Cerebellar nuclear complex (tissue), 1 donor: ENCODE results near the gene IRGC.

ENCODE experiments used
- DNase-seq, 2 experiments: peaks; one replicate each; lab custom pipeline; 2025; lab: John Stamatoyannopoulos, UW

The IRGC gene

DNA sequence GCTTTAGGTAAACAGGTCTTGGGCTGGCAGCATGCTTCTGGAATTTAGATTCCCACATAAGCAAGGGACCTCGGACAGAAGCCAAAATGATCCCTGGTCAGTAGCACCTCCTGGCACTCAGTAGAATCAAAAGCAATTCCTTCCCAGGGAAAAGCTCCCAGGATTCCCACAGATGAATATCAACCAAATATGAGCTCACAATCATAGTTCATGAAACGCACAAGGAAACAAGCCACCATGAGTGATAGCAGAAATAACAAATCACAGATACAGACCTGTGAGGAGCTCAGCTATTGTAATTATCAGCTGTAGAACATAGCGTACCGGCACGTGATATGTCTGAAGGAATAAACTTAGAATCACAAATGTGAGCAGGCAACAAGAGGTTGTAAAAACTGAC is 24.1 kb upstream of the IRGC start:
- no peak for DNase-seq

DNA sequence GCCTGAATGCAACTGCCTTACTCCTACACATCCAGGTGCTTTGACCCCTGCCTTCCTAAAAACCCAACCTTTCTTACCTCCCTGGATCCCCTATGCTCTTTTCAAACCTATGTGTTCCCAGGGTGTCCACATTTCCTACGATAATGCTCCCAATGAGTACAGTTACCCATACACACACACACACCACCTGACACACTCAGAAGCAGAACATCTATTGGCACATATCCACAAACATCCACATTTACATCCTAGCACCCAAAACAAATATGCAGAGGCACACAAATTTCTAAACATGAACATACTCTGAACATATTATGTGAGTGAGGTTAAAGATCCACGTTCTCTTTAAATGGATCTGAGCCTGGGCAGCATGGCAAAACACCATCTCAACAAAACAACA is 23.5 kb upstream of the IRGC start:
- no peak for DNase-seq

DNA sequence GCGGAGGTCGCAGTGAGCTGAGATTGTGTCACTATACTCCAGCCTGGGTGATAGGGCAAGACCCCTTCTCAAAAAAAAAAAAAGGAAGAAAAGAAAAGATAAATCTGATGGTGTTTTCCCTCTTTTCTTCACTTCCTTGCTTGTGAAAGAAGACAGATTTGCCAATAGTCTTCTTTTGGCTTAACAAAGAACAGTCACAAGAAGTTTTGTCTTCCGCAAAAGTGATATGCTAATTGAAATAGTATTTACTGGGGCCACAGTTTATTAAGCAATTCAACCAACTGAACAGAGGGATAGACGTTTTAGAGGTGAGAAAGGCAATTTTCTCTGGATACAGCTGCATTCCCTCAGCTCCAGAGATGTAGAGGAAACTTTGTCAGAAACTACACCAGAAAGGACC is 23.0 kb upstream of the IRGC start:
- no peak for DNase-seq

DNA sequence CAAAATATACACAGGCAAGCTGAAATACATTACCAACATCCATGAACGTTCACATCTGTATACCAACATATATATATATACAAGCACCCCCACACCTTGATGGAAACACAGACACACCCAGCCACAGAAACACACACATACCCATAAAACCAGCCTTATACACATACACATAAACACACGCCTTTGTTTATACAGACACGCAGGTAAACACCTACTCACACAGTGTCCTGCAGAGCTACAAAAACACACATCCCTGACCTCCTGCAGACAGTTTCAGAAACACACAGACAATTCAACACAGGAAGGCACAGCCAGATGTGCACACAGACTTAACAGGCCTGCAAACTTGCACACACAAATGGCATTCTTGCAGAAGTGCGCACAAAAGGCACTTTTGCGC is 21.3 kb upstream of the IRGC start:
- no peak for DNase-seq

DNA sequence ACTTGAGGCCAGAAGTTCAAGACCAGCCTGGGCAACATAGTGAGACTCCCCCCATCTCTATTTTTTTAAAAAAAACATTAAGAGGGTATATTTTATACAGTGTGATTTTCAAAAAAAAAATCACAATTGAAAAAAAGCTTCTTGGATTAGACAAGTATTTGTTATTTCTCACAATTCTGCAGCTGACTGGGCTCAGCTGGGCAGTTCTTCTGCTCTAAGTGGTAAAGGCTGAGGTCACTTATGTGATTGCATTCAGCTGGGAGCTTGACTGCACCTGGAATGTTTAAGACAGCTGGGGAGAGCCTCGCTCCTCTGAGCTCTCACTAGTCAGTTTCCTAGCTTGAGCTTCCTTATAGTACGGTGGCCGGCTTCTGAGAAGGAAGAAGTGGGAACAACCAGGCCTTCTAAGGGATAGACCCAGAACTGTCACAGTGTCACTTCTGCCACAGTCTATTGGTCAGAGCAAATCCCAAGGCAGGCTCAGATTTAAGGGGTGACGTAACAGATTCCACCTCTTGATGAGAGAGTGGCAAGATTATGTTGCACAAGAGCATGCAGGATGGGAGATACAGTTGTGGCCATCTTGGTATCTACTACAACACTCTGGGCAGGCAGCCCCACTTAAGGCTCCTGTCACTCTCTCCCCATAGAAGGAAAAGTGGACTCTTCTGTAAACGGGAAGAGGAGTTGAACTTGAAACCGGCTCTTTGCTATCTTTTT is 19.7 kb upstream of the IRGC start:
- DNase-seq = no peak

GRCh38 chr19:43697295-43697694 is 18.6 kb upstream of the IRGC start:
- no peak for DNase-seq

GRCh38 chr19:43699506-43700394 is 16.1 kb upstream of the IRGC start:
- DNase-seq = no peak

DNA sequence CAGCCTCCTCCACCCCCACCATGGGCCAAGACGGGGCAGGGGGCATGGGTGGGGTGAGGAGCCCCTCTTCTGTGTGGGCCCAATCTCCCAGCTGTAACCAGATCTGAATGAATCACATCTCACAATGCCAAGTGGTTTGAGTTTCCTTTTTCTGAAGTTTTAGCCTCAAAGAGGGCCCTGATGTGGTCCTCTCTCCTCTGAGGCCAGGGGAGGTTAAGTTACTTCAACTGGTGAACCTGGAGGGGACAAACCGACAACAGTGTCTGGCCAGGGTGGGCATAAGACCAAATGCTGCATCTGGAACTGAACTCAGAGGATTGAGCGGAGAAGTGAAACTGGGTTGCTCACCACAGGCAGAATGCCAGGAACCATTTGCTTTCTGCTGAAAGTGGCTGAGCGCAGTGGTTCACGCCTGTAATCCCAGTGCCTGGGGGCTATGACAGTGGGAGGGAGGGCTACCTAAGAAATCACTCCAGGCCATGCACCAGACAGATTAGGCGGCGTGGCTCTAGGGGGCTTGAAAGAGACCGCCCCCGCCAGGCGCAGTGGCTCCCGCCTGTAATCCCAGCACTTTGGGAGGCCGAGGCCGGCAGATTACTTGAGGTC is 15.4 kb upstream of the IRGC start:
- no peak for DNase-seq

DNA sequence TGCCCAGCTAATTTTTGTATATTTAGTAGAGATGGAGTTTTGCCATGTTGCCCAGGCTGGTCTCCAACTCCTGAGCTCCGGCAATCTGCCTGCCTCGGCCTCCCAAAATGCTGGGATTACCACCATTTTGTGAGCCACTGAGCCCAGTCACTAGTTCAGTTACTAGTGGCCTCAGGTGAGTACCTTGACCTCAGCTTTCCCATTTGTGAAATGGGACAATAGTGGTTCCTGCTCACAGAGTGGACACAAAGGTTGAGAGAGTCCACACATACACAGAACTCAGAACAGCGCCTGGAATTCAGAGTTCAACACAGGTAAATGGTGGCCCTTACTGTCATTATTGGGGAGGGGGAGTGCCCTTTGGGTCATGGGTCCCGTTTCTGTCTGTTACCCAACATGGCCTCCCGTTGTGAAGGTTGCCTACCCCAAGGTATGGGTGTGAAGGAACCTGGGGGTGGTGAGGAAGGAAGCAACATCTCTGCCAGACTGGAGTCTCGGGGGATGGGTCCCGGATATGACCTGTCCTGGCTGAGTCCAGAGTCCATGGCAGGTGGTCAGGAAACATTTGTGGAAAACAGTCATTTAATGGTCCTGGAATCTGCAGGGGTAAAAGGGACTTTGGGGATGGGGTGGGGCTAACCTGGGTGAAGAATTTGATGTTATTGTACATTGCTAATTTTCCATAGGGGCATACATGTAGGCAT is 11.7 kb upstream of the IRGC start:
- DNase-seq = no peak

DNA sequence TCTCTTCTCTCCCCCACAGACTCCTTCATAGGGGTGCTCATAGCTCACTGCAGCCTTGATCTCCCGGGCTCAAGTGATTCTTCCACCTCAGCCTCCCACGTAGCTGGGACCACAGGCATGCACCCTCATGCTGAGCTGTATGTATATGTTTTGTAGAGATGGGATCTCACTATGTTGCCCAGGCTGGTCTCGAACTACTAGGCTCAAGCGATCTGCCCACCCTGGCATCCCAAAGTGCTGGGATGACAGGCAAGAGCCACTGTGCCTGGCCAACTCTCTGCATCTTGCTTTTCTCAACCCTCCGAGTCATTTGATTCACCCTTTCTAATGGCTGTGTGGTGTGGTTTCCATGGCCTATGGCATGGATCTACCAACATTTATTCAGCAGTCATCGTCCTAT is 10.1 kb upstream of the IRGC start:
- DNase-seq = no peak

DNA sequence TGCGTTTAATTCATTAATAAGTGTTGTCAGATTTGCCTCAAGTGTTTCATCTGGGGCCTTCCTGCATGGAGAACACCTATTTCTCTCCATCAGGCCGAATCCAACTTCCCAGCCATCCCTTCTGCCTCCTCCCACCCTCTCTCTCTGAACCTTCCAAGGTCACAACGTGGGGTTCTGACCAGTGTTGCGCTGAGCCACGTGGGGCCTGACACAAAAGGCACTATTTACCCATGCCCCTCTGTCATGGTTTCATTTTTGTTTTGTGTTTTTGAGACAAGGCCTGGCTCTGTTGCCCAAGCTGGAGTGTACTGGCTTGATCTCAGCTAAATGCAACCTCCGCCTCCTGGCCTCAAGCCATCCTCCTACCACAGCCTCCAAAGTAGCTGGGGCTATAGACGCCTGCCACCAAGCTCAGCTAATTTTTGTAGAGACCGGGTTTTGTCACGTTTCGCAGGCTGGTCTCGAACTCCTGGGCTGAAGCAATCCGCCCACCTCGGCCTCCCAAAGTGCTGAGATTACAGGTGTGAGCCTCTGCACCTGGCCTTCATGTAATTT is 8.6 kb upstream of the IRGC start:
- no peak for DNase-seq

GRCh38 chr19:43708716-43709115 is 7.2 kb upstream of the IRGC start:
- no peak for DNase-seq

GRCh38 chr19:43711751-43712355 is 4.0 kb upstream of the IRGC start:
- DNase-seq = no peak

DNA sequence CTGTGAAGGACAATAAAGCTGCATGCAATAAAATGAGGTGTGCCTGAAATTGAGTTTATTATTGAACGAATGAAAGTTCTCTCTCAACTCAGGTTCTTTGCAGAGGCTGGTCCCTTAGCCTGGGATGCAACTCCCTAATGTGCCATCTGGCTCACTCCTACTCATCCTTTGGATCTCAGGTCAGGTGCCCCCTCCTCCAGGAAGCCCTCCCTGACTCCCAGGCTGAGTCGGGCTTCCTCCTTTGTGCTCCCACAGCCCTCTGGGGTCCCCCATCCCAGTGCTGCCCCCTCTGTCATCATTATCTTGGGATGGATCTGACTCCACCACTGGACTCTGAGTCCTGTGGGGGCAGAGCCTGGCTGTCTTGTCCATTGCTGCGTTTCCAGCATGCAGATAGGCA is 2.7 kb upstream of the IRGC start:
- DNase-seq = no peak

DNA sequence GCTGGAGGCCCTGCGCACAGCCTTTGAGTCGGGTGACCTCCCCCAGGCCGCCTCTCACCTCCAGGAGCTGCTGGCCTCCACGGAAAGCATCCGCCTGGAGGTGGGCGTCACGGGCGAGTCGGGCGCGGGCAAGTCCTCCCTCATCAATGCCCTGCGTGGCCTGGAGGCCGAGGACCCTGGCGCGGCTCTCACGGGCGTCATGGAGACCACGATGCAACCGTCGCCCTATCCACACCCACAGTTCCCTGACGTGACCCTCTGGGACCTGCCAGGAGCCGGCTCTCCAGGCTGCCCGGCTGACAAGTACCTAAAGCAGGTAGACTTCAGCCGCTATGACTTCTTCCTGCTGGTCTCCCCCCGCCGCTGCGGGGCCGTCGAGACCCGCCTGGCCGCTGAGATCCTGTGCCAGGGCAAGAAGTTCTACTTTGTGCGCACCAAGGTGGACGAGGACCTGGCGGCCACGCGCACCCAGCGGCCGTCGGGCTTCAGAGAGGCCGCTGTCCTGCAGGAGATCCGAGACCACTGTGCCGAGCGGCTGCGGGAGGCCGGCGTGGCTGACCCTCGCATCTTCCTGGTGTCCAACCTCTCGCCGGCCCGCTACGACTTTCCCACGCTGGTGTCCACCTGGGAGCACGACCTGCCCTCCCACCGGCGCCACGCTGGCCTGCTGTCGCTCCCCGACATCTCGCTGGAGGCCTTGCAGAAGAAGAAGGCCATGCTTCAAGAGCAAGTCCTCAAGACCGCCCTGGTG is 2.9 kb downstream of the IRGC start:
- DNase-seq = no peak

DNA sequence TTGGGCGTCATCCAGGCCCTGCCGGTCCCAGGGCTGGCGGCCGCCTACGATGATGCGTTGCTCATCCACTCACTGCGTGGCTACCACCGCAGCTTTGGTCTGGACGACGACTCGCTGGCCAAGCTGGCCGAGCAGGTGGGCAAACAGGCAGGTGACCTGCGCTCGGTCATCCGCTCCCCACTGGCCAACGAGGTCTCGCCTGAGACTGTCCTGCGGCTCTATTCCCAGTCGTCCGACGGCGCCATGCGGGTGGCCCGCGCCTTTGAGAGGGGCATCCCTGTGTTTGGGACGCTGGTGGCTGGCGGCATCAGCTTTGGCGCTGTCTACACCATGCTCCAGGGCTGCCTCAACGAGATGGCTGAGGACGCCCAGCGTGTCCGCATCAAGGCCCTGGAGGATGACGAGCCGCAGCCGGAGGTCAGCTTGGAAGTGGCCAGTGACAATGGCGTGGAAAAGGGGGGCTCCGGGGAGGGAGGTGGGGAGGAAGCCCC is 3.5 kb downstream of the IRGC start:
- no peak for DNase-seq

- DNase-seq = no peak
Measured at GRCh38 chr19:43719918-43720317, 4.0 kb downstream of the IRGC start.

- DNase-seq = no peak
Measured at GRCh38 chr19:43720936-43721335, 5.1 kb downstream of the IRGC start.

DNA sequence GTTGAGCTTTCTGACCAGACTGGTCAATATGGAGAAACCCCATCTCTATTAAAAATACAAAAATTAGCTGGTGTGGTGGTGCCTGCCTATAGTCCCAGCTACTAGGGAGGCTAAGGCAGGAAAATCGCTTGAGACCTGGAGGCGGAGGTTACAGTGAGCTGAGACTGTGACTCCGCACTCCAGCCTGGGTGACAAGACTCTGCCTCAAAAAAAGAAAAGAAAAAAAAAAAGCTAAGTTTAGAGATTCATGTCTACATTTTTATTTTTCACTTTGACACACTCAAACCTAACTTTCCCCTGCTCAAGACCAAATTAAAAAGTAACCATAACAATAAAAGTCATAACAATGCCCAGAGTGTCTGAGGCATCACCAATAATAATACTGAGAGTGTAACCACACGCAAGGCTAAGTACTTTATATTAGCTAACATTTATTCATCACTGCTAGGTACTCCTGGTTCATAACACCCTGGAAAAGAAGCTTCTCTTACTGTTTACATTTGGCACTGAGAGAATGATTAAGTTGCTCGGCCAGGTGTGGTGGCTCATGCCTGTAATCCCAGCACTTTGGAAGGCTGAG is 5.7 kb downstream of the IRGC start:
- no peak for DNase-seq

DNA sequence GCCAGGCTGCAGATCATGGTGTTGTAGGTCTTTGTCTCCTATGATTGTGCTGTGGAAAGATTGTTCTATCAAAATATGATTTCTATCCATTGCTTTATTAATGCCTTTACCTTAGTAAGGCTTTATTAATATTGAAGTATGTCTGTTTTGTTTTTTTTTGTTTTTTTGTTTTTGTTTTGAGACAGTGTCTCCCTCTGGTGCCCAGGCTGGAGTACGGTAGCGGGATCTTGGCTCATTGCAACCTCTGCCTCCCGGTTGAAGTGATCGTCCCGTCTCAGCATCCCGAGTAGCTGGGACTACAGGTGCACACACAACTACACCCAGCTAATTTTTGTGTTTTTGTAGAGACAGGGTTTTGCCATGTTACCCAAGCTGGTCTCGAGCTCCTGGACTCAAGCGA is 7.7 kb downstream of the IRGC start:
- no peak for DNase-seq
